Measurements from ENCODE around the gene CYP19A1.

- TF ChIP-seq REST (IDR thresholded peaks at IDR 0.05; ENCODE audit: low read depth) (no peak), CREB1 (IDR thresholded peaks at IDR 0.05; ENCODE audit: low read depth) (no peak), EP300 (IDR thresholded peaks at IDR 0.05; ENCODE audit: borderline replicate concordance) (no peak)
Observed at GRCh38 chr15:51359981-51360380, 21.6 kb upstream of the CYP19A1 start.
